22Rv1 (cell line): ENCODE data around the gene PSMC3IP.

Source experiments
- CTCF ChIP-seq: fragments of 450-650 bp; IDR thresholded peaks from 2 replicates; pipeline ENCODE4 v1.5.1; 2017; ENCODE audit warnings: mild to moderate bottlenecking
- ZFX ChIP-seq: fragments of 450-650 bp; IDR thresholded peaks from 2 replicates; pipeline ENCODE4 v1.6.1; 2017; ENCODE audit warnings: antibody characterized with exemption, borderline replicate concordance

DNA sequence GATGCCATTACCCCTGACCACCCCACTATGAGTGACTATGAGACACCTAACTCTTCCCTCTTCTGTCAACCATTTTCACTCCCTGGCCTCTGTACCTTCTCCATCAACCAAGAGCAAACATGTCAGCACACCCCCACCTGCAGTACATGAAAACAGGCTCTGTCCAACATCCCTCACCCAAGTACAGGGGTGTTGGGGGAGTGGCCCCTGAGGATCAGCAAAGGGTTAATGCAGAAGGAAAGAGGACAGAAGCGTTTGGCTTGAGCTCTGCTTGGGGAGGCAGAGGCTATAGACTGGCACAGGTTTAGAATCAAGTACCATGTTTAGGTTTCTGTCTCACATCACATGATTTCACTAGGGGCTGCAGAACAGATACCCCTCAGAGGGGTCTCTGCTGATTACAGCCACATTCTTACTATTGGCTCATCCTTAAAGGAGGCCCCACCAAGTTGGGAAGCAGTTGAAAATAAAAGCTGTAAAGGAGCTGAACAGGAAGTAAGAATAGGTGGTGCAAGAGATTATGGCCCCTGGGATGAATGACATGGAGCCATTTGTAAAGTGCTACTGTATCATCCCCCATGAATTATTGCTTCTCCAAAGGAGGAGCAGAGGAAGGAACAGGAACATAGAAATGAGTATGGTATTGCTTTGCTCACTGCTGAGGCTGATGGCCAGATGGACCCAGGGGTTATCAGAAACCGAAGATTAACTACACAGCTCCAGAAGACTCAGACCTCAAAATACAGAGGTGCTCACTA is 2.4 kb upstream of the PSMC3IP start:
- TF ChIP-seq CTCF (no peak), ZFX (no peak)
